ENCODE results near the gene ZNF362.
"Not testable (repeated sequence)": the region's sequence is repeated elsewhere in the genome, so short reads cannot be mapped to it uniquely, and the experiment has no call there.

Gene ZNF362

DNA sequence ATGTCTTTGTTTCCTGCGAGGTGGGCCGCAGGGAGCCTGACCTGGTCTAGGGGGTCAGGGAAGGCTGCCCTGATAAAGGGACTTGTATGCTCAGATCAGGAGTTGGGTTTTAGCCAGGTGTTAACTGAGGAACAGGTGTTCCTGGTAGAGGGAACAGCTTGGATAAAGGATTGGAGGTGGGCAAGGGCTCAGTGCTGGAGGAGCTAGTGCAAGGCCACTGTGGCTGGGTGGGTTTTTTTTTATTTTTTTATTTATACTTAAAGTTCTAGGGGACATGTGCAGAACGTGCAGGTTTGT, 33.5 kb downstream of the ZNF362 start:
- DNase-seq = no peak

DNA sequence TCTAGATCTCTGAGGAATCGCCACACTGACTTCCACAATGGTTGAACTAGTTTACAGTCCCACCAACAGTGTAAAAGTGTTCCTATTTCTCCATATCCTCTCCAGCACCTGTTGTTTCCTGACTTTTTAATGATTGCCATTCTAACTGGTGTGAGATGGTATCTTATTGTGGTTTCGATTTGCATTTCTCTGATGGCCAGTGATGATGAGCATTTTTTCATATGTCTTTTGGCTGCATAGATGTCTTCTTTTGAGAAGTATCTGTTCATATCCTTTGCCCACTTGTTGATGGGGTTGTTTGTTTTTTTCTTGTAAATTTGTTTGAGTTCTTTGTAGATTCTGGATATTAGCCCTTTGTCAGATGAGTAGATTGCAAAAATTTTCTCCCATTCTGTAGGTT, 34.3 kb downstream of the ZNF362 start:
- not testable (repeated sequence) for DNase-seq

- DNase-seq = no peak
Measured at GRCh38 chr1:33292726-33293340, 36.5 kb downstream of the ZNF362 start.

- no peak for DNase-seq
Measured at GRCh38 chr1:33294071-33295010, 38.0 kb downstream of the ZNF362 start.

GRCh38 chr1:33295023-33295422, 38.7 kb downstream of the ZNF362 start:
- DNase-seq = no peak

- DNase-seq = peak; percentile 91
Measured at GRCh38 chr1:33295450-33296081, 39.3 kb downstream of the ZNF362 start.

DNA sequence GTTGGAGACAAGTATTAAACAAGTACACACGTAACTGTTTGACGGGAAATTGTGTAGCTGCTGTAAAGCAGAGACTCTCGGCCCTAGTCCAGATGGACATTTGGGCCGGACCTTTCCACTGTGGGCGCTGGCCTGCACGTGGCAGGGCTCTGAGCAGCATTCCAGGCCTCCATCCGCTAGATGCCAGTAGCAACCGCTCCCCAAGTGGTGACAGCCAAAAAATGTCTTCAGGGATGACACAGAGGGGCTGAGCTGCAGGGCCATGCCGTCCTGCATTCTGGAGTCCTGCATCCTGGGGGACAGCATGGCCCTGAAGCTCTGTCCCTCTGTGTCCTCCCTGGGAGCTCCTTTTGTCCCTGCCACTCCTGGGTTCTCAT, 39.8 kb downstream of the ZNF362 start:
- DNase-seq = no peak

- DNase-seq = no peak
Measured at GRCh38 chr1:33296824-33297223, 40.5 kb downstream of the ZNF362 start.

- DNase-seq = no peak
Measured at GRCh38 chr1:33297911-33298622, 41.8 kb downstream of the ZNF362 start.

DNA sequence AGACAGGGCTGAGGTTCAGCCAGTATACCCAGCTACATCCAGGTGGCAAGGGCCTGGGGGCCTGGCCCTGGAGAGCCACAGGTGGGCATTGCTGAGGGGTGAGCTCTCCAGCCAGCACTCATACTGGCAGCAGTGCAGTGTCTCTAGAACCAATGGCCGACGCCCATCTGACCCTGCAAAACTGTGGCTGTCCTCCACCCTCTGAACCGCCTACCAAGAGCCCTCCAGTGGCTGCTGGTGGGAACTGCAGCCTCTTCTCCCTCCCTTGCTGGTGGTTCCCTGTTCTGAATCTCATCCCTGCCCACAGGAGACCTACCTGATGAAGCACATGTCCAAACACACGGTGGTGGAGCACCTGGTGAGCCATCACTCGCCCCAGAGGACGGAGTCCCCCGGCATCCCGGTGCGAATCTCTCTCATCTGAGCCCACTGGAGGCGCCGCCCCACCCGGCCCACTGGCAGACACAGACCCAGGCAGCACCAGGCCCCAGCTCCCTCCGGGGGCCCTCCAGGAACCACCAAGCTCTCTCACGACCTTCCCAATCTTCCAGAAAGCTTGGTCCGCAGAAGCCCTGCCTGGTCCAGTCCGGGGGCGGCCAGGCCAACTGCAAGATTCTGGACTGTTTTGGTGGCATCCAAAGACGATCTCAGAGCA, 42.5 kb downstream of the ZNF362 start:
- DNase-seq = peak; percentile 60

GRCh38 chr1:33299461-33300155, 43.3 kb downstream of the ZNF362 start:
- no peak for DNase-seq

- DNase-seq = no peak
Measured at GRCh38 chr1:33300673-33301072, 44.4 kb downstream of the ZNF362 start.

DNA sequence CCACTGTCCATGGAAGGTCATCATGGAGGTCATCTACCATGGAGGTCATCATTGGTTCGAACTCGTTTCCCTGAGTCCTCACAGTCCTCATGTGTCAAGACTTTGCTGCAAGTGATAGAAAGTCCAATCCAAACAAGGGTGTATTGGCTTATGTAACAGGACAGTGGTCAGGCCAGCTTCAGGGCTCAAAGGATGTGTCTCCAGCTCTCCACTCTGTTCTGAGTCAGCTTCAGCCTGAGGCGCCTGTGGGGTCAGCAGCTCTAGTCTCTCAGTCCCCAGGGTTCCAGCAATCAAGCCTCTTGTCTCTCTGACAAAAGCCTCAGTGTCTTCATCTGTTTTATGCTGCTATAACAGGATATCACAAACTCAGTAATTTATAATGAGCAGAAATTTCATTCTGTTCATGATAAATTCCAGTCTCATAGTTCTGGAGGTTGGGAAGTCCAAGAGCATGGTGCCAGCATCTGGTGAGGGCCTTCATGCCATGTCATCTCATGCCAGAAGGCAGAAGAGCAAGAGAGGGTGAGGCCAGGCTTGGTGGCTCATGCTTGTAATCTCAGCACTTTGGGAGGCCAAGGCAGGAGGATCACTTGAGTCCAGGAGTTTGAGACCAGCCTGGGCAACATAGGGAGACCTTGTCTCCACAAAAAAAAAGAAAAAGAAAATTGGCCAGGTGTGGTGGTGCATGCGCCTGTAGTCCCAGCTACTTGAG, 45.1 kb downstream of the ZNF362 start:
- DNase-seq = no peak

GRCh38 chr1:33302325-33302724, 46.0 kb downstream of the ZNF362 start:
- DNase-seq = no peak

DNA sequence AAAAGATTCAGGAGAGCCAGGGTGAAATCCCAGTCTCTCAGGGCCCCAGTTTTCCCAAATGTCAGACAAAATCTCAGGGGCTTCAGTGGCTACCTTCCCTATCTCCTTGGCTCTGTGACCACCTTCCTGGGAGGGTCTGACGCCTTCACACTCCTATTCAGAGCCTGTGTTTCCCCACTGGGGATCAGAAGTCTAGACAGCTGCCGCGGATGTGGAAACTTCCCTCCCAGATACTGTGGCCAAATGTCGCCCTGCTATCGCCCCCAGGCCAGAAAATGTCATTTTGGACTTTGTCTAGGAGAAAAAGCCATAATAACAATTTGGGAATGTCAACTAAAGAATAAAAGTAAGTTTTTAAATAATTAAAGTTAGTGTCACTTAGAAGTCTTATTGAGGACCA, 48.7 kb downstream of the ZNF362 start:
- DNase-seq = no peak

- DNase-seq = no peak
Measured at GRCh38 chr1:33305816-33306652, 49.7 kb downstream of the ZNF362 start.

- no peak for DNase-seq
Measured at GRCh38 chr1:33306653-33307493, 50.6 kb downstream of the ZNF362 start.

GRCh38 chr1:33307494-33307864, 51.2 kb downstream of the ZNF362 start:
- no peak for DNase-seq

- not testable (repeated sequence) for DNase-seq
Measured at GRCh38 chr1:33309351-33309750, 53.1 kb downstream of the ZNF362 start.

DNA sequence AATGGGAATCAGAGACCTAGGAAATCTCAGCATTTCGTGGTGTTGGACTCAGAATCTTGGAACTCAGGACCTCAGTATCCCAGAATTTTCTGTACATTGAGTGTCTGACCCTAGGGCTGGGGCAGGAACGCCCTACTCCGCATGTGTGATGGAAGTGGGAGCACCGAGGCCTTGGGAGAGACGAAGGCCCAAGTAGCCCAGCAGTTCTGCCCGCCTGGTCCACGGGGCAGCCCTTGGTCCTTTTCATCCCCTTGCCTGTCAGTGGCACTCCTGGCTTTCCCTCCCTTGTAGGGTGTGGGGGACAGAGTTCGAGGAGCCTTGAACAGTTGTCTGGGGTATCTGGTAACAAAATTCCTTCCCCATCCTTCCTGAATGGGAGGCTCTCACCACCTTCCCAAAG, 54.4 kb downstream of the ZNF362 start:
- no peak for DNase-seq
